Stimulated activated CD4-positive, alpha-beta T cell treated with anti-CD3 and anti-CD28 coated beads, Interleukin-1b, Interleukin-23, amount 100 ng/mL, for 1 hour (primary cell): ENCODE results near the gene ADARB1.

Experiments
- DNase-seq, 2 donors: peaks; one replicate each; pipeline ENCODE4 v3.0.0-alpha.2; 2020; ENCODE audit warnings: low read depth in 2 of 2

ADARB1 gene

GRCh38 chr21:45074818-45075595 lies 627 bp downstream of the ADARB1 start:
- no peak for DNase-seq

- DNase-seq, result no peak
Measured at GRCh38 chr21:45075596-45076244, 1.3 kb downstream of the ADARB1 start.

GRCh38 chr21:45076245-45076711 lies 1.9 kb downstream of the ADARB1 start:
- no peak for DNase-seq

- no peak for DNase-seq
Measured at GRCh38 chr21:45078371-45078770, 4.0 kb downstream of the ADARB1 start.

GRCh38 chr21:45078877-45079281 lies 4.5 kb downstream of the ADARB1 start:
- peak in 1 of 2 donors; percentile 58 for DNase-seq

GRCh38 chr21:45079351-45079750 lies 5.0 kb downstream of the ADARB1 start:
- DNase-seq, result no peak

GRCh38 chr21:45080232-45080631 lies 5.9 kb downstream of the ADARB1 start:
- DNase-seq, result no peak

GRCh38 chr21:45080639-45081414 lies 6.4 kb downstream of the ADARB1 start:
- no peak for DNase-seq

GRCh38 chr21:45081636-45082035 lies 7.3 kb downstream of the ADARB1 start:
- DNase-seq, result no peak

GRCh38 chr21:45082736-45083135 lies 8.4 kb downstream of the ADARB1 start:
- no peak for DNase-seq

GRCh38 chr21:45084121-45084520 lies 9.7 kb downstream of the ADARB1 start:
- DNase-seq, result no peak

GRCh38 chr21:45084881-45085536 lies 10.6 kb downstream of the ADARB1 start:
- DNase-seq, result no peak

GRCh38 chr21:45085700-45086099 lies 11.3 kb downstream of the ADARB1 start:
- DNase-seq, result no peak

- no peak for DNase-seq
Measured at GRCh38 chr21:45086337-45086958, 12.1 kb downstream of the ADARB1 start.

- no peak for DNase-seq
Measured at GRCh38 chr21:45087022-45087823, 12.8 kb downstream of the ADARB1 start.

GRCh38 chr21:45088116-45088515 lies 13.7 kb downstream of the ADARB1 start:
- no peak for DNase-seq

- no peak for DNase-seq
Measured at GRCh38 chr21:45088729-45089128, 14.3 kb downstream of the ADARB1 start.

GRCh38 chr21:45089964-45090363 lies 15.6 kb downstream of the ADARB1 start:
- DNase-seq, result no peak

GRCh38 chr21:45090966-45091365 lies 16.6 kb downstream of the ADARB1 start:
- no peak for DNase-seq

- no peak for DNase-seq
Measured at GRCh38 chr21:45091550-45092322, 17.4 kb downstream of the ADARB1 start.
